ENCODE results near the gene ABCB9.

GRCh38 chr12:122999986-123000420 is 33.7 kb upstream of the ABCB9 start:
- no peak for TF ChIP-seq CTCF (IDR thresholded peaks at IDR 0.05)
- TF ChIP-seq POLR2A (IDR thresholded peaks at IDR 0.05) = no peak

Data from right lobe of liver (tissue), 4 donors.